Activated naive CD4-positive, alpha-beta T cell treated with anti-CD3 and anti-CD28 coated beads, Interleukin-2, amount 50 U/mL, for 16 hours (primary cell): Measurements from ENCODE around the gene TMEM123.
"Not testable (repeated sequence)": the region's sequence is repeated elsewhere in the genome, so short reads cannot be mapped to it uniquely, and the experiment has no call there.

Source experiments
- DNase-seq: peaks from one replicate; pipeline ENCODE4 v3.0.0-alpha.2; 2020

TMEM123 gene

DNA sequence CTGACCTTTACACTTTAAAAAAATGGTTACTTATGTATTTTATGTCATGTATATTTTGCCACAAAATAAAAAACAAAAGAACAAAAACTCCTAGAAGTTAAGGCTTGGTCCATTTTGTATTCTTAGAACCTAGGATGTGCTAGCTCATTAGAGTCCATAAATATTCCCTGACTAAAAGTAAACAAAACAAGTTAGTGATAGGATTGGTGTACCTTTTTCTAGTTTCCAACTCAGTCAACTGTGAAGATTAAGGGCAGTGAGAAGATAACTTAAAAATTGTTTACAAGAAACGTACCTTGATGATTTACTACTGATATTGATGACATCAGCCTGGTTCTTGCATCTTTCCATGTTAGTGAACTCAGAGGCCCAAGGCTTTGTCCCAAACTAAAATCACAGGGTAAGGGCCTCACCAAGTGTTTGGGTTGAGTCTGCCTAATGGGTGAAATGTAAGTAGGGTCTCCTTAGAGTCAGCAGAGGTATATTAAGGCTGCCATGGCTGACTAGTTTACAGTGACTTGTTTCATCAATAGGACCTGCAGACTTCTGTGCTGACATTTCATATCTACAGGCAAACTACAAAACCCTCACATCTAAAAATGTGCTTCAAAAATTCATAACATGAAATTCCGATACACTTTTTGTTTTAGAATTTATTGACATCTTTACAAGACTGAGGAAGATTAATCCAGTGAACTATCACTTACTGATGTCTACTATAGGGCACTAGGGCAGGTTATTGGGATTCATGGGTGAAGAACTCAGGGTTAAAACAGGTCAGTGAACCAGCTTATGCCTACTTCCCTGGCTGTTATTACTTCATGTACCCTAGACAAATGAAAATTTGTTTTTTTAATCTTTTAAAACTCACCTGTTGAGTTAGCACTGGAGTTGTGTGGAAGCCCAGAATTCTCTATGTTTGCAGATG lies 4.4 kb downstream of the TMEM123 start:
- no peak for DNase-seq

DNA sequence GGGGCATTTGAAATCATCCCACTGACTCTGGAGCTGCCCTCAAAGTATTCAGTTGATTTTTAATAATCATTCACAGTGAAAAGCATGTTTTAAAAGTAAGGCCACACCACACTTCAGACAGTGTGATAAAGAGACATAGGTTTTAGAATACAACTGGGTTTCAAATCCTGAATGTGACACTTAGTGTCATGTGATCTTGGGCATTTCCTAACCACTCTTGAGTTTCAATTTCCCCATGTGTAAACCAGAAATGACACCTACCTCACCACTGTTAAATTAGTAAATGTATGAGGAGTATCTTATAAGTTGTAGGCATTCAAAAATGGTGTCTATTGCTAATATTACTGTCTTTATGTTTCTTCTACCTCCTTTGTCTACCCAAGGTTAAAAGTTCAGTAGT lies 5.4 kb downstream of the TMEM123 start:
- no peak for DNase-seq

DNA sequence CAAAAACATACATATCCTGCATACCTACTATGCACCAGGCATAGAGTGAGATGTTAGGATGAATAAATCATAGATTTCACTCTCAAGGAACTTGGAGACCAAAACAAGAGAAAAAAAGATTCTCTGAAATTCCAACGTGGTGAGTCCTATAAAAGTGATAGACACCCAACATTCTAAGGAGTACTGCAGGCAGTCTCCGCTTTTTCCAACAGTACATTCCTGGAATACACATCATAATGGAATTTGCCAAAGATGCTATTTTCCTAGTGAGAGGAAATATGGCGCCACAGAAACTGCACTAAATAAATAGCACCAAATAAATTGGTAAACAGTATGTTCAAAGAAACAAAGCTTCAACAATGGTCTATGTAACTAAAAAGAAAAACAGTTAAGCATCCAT lies 6.0 kb downstream of the TMEM123 start:
- DNase-seq, result no peak

DNA sequence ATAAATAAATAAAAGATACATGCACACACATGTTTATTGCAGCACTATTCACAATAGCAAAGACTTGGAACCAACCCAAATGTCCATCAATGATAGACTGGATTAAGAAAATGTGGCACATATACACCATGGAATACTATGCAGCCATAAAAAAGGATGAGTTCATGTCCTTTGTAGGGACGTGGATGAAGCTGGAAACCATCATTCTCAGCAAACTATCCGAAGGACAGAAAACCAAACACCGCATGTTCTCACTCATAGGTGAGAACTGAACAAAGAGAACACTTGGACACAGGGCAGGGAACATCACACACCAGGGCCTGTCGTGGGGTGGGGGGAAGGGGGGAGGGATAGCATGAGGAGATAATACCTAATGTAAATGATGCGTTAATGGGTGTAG lies 7.9 kb downstream of the TMEM123 start:
- not testable (repeated sequence) for DNase-seq

DNA sequence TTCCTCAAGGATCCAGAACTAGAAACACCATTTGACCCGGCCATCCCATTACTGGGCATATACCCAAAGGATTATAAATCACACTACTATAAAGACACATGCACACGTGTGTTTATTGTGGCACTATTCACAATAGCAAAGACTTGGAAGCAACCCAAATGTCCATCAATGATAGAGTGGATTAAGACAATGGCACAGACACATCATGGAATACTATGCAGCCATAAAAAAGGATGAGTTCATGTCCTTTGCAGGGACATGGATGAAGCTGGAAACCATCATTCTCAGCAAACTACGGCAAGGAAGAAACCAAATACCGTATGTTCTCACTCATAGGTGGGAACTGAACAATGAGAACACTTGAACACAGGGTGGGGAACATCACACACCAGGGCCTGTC lies 8.4 kb downstream of the TMEM123 start:
- not testable (repeated sequence) for DNase-seq

DNA sequence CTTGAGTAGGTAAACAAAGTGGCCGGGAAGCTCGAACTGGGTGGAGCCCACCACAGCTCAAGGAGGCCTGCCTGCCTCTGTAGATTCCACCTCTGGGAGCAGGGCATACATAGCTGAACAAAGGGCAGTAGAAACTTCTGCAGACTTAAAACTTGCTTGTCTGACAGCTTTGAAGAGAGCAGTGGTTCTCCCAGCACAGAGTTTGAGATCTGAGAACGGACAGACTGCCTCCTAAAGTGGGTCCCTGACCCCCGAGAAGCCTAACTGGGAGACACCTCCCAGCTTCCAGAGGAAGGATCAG lies 13.6 kb downstream of the TMEM123 start:
- DNase-seq, result not testable (repeated sequence)

DNA sequence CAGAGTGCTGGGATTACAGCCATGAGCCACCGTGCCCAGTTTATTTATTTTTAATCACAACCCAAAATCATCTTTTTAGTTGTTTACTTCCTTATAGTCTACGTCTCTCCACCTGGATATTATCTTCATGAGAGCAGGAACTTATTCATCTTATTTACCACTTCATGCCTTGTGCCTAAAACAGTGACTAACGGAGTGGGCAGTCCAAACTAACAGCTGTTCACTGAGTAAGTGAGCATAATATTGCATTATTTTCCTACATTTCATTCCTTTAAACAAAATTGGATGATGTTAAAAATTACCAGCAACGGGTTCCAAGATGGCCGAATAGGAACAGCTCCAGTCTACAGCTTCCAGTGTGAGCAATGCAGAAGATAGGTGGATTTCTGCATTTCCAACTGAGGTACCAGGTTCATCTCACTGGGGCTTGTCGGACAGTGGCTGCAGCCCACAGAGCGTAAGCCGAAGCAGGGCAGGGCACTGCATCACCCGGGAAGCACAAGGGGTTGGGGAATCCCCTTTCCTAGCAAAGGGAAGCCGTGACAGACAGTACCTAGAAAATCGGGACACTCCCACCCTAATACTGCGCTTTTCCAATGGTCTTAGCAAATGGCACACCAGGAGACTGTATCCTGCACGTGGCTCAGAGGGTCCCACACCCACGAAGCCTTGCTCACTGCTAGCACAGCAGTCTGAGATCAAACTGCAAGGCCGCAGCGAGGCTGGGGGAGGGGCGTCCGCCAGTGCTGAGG lies 14.1 kb downstream of the TMEM123 start:
- peak; percentile 40 for DNase-seq

- no peak for DNase-seq
Observed at GRCh38 chr11:102437727-102438126, 14.8 kb downstream of the TMEM123 start.

GRCh38 chr11:102436976-102437375 lies 15.6 kb downstream of the TMEM123 start:
- DNase-seq, result no peak

GRCh38 chr11:102436561-102436960 lies 16.0 kb downstream of the TMEM123 start:
- DNase-seq, result no peak

DNA sequence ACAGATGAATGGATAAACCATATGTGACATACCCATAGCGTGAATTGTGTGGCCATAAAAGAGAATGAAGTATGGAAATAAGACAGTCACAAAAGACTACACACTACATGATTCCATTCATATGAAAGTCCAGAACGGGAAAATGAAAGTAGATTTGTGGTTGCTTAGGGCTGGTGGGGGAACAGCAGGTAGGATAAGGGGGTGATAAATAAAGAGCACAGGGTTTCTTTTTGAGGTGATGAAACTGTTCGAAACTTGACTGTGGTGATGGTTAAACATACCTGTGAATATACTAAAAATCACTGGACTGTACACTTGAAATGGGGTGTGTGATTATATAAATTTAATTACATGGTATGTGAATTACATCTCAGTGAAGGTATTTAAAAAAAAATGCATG lies 16.9 kb downstream of the TMEM123 start:
- DNase-seq, result no peak

GRCh38 chr11:102433571-102433970 lies 19.0 kb downstream of the TMEM123 start:
- DNase-seq, result not testable (repeated sequence)

- not testable (repeated sequence) for DNase-seq
Observed at GRCh38 chr11:102432560-102432959, 20.0 kb downstream of the TMEM123 start.

DNA sequence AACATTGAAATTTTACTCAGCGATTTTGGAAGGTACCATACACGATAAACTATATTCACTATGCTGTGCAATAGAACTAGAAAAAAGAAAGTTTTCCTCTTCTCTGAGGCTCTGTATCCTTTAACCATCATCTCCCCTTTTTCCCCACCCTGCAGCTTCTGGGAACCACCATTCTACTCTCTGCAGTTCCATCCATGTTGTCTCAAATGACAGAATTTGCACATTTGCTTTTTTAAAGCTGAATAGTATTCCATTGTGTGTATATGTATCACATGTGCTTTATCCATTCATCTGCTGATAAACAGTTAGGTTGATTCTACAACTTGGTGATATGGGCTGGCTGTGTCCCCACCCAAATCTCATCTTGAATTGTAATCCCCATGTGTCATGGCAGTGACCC lies 21.2 kb downstream of the TMEM123 start:
- no peak for DNase-seq

GRCh38 chr11:102430158-102430836 lies 22.3 kb downstream of the TMEM123 start:
- no peak for DNase-seq

DNA sequence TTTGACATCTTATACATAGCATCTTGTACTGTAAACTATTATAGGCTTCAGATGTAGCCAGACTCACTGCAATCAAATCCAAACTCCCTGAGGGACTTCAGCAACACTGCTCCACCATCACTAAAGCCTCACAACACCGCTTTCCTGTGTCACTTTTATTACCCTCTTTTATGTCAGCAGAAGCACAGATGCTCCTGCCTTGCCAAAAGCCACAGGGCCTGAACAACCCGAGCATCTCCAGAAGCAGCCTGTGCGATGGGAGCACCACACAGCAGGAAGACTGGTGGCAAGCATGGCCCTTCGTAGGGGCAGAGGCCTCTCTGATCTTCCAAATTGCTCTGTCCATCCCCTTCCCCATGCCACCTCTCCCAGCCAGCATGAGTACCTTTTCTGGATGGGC lies 22.9 kb downstream of the TMEM123 start:
- no peak for DNase-seq

- DNase-seq, result no peak
Observed at GRCh38 chr11:102429226-102429625, 23.3 kb downstream of the TMEM123 start.

DNA sequence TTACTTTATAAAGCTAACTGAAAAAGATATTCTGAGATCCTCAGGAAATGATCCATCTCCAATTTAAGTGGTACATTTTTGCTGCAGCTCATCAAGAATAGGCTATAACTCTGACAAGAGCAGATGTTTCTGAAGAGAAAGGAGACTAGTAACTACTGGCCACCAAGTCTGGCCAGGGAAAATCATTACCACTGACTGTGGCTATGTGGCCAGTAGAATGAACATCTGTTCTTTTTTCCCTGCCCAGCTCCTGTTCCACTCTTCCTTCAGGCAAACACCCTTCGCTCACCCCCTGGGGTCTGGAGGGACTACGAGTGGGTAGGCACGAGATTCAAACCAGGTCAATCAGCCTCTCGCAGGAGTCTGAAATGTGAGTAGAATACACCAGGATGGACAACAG lies 23.9 kb downstream of the TMEM123 start:
- DNase-seq, result no peak

GRCh38 chr11:102427068-102427467 lies 25.5 kb downstream of the TMEM123 start:
- DNase-seq, result no peak

- no peak for DNase-seq
Observed at GRCh38 chr11:102426570-102426969, 26.0 kb downstream of the TMEM123 start.

- no peak for DNase-seq
Observed at GRCh38 chr11:102426000-102426399, 26.6 kb downstream of the TMEM123 start.

DNA sequence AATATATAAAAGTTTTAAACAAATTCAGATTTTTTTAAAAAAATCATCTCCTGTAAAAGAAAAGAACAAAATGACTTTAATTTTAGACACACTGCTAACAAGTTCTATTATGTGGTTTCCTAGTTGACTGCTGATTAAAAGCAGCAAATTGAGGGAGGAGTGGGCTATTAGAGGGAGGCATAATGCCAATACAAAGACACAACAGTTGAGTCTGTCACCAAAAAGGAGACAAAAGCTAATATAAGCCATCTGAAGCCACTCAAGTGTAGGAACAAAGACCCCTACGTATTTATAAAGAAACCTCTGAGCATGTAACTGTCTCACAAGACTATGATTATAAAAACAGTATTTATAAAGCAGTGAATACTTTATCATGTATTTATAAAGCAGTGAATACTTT lies 28.6 kb downstream of the TMEM123 start:
- DNase-seq, result no peak

- DNase-seq, result no peak
Observed at GRCh38 chr11:102422817-102423712, 29.5 kb downstream of the TMEM123 start.
